ENCODE measurements around the gene AADACL3. TPM values are rescaled to one million over a fixed set of nuclear protein-coding genes. Genes with fewer than 3 reads are reported as not detected.

AADACL3 gene
- total and polyA plus RNA-seq, 2 experiments from 2014 or later, result not detected

- no peaks in the 10 kb centered on the region for H4K20me1 ChIP-seq (ENCODE audit: insufficient read depth)
- no peaks in the 10 kb centered on the region for H3K9me2 ChIP-seq (ENCODE audit: insufficient read depth)
- H3K27me3 ChIP-seq (replicated peaks; ENCODE audit: insufficient read depth), result no peaks in the 10 kb centered on the region
- H3K36me3 ChIP-seq (ENCODE audit: low read depth), result no peaks in the 10 kb centered on the region
- H3K9me3 ChIP-seq (ENCODE audit: low read depth), result no peaks in the 10 kb centered on the region
- no peaks in the 10 kb centered on the region for H3K4me1 ChIP-seq (ENCODE audit: insufficient read depth)
- H3K4me3 ChIP-seq, result no peak overlapping the region
- WGBS, 2 experiments (ENCODE audit: low coverage in 1 of 2, low lambda C conversion rate in 2 of 2, missing lambda C conversion rate in 2 of 2), result 26 to 38% methylated on average over 7 of the region's 7 CpGs
- TF ChIP-seq EZH2 (IDR thresholded peaks at IDR 0.05; ENCODE audit: insufficient read depth, poor library complexity, severe bottlenecking), result no peak
- TF ChIP-seq EZH2phosphoT487 (IDR thresholded peaks at IDR 0.05; ENCODE audit: insufficient read depth, low read depth), result no peak
- peak; percentile 5 for DNase-seq
- H3K9ac ChIP-seq, result no peak overlapping the region
- no peak overlapping the region for H3K27ac ChIP-seq
- no peaks in the 10 kb centered on the region for H3K79me2 ChIP-seq (ENCODE audit: insufficient read depth)
- H3F3A ChIP-seq (ENCODE audit: insufficient read depth), result no peaks in the 10 kb centered on the region
- no peak overlapping the region for H2AFZ ChIP-seq
- no peak overlapping the region for H3K4me2 ChIP-seq (ENCODE audit: unreplicated experiment)
- in situ Hi-C loops (cut with MboI), result no loop called here
Observed at GRCh38 chr1:12760256-12760795, 44.4 kb downstream of the AADACL3 start.

GRCh38 chr1:12761781-12762180 is 45.9 kb downstream of the AADACL3 start:
- no peak for DNase-seq
- in situ Hi-C loops (cut with MboI), result no loop called here
- H3K79me2 ChIP-seq (ENCODE audit: insufficient read depth), result no peaks in the 10 kb centered on the region
- no peak overlapping the region for H2AFZ ChIP-seq
- TF ChIP-seq EZH2 (IDR thresholded peaks at IDR 0.05; ENCODE audit: insufficient read depth, poor library complexity, severe bottlenecking), result no peak
- TF ChIP-seq EZH2phosphoT487 (IDR thresholded peaks at IDR 0.05; ENCODE audit: insufficient read depth, low read depth), result no peak
- no peak overlapping the region for H3K27ac ChIP-seq
- no peaks in the 10 kb centered on the region for H3K27me3 ChIP-seq (replicated peaks; ENCODE audit: insufficient read depth)
- no peak overlapping the region for H3K4me2 ChIP-seq (ENCODE audit: unreplicated experiment)
- no peaks in the 10 kb centered on the region for H3K9me3 ChIP-seq (ENCODE audit: low read depth)
- WGBS, 2 experiments (ENCODE audit: low coverage in 1 of 2, low lambda C conversion rate in 2 of 2, missing lambda C conversion rate in 2 of 2), result 36 to 41% methylated on average over 5 of the region's 5 CpGs
- H4K20me1 ChIP-seq (ENCODE audit: insufficient read depth), result no peaks in the 10 kb centered on the region
- no peaks in the 10 kb centered on the region for H3K9me2 ChIP-seq (ENCODE audit: insufficient read depth)
- no peaks in the 10 kb centered on the region for H3K4me1 ChIP-seq (ENCODE audit: insufficient read depth)
- no peaks in the 10 kb centered on the region for H3K36me3 ChIP-seq (ENCODE audit: low read depth)
- H3K4me3 ChIP-seq, result no peak overlapping the region
- no peak overlapping the region for H3K9ac ChIP-seq
- no peaks in the 10 kb centered on the region for H3F3A ChIP-seq (ENCODE audit: insufficient read depth)

- no peaks in the 10 kb centered on the region for H3F3A ChIP-seq (ENCODE audit: insufficient read depth)
- no peak overlapping the region for H3K27ac ChIP-seq
- H3K79me2 ChIP-seq (ENCODE audit: insufficient read depth), result no peaks in the 10 kb centered on the region
- H3K27me3 ChIP-seq (replicated peaks; ENCODE audit: insufficient read depth), result no peaks in the 10 kb centered on the region
- H3K4me3 ChIP-seq, result no peak overlapping the region
- no peak overlapping the region for H3K9ac ChIP-seq
- H4K20me1 ChIP-seq (ENCODE audit: insufficient read depth), result no peaks in the 10 kb centered on the region; the same call in 1 of the 2 replicates
- TF ChIP-seq EZH2phosphoT487 (IDR thresholded peaks at IDR 0.05; ENCODE audit: insufficient read depth, low read depth), result no peak
- no peak for TF ChIP-seq EZH2 (IDR thresholded peaks at IDR 0.05; ENCODE audit: insufficient read depth, poor library complexity, severe bottlenecking)
- no peaks in the 10 kb centered on the region for H3K9me3 ChIP-seq (ENCODE audit: low read depth)
- no peak overlapping the region for H2AFZ ChIP-seq
- in situ Hi-C loops (cut with MboI), result no loop called here
- DNase-seq, result no peak
- H3K9me2 ChIP-seq (ENCODE audit: insufficient read depth), result no peaks in the 10 kb centered on the region
- WGBS, 2 experiments (ENCODE audit: low coverage in 1 of 2, low lambda C conversion rate in 2 of 2, missing lambda C conversion rate in 2 of 2), result 19 to 37% methylated on average over 7 of the region's 7 CpGs
- H3K4me2 ChIP-seq (ENCODE audit: unreplicated experiment), result no peak overlapping the region
- H3K36me3 ChIP-seq (ENCODE audit: low read depth), result no peaks in the 10 kb centered on the region
- H3K4me1 ChIP-seq (ENCODE audit: insufficient read depth), result no peaks in the 10 kb centered on the region
Observed at GRCh38 chr1:12762766-12763165, 46.9 kb downstream of the AADACL3 start.

GRCh38 chr1:12763479-12763878 is 47.6 kb downstream of the AADACL3 start:
- no peaks in the 10 kb centered on the region for H3K9me3 ChIP-seq (ENCODE audit: low read depth)
- in situ Hi-C loops (cut with MboI), result no loop called here
- no peaks in the 10 kb centered on the region for H3K9me2 ChIP-seq (ENCODE audit: insufficient read depth)
- 8 to 13% methylated on average over 4 of the region's 4 CpGs for WGBS, 2 experiments (ENCODE audit: low coverage in 1 of 2, low lambda C conversion rate in 2 of 2, missing lambda C conversion rate in 2 of 2)
- no peak for DNase-seq
- TF ChIP-seq EZH2phosphoT487 (IDR thresholded peaks at IDR 0.05; ENCODE audit: insufficient read depth, low read depth) (no peak), EZH2 (IDR thresholded peaks at IDR 0.05; ENCODE audit: insufficient read depth, poor library complexity, severe bottlenecking) (no peak)
- no peaks in the 10 kb centered on the region; the same call in 1 of the 2 replicates for H4K20me1 ChIP-seq (ENCODE audit: insufficient read depth)
- H3K4me3 ChIP-seq, result no peak overlapping the region
- H3K27me3 ChIP-seq (replicated peaks; ENCODE audit: insufficient read depth), result no peaks in the 10 kb centered on the region
- H3F3A ChIP-seq (ENCODE audit: insufficient read depth), result no peaks in the 10 kb centered on the region
- H3K4me1 ChIP-seq (ENCODE audit: insufficient read depth), result no peaks in the 10 kb centered on the region
- H3K4me2 ChIP-seq (ENCODE audit: unreplicated experiment), result no peak overlapping the region
- no peak overlapping the region for H3K27ac ChIP-seq
- H3K9ac ChIP-seq, result no peak overlapping the region
- H2AFZ ChIP-seq, result no peak overlapping the region
- H3K79me2 ChIP-seq (ENCODE audit: insufficient read depth), result no peaks in the 10 kb centered on the region
- H3K36me3 ChIP-seq (ENCODE audit: low read depth), result no peaks in the 10 kb centered on the region

- in situ Hi-C loops (cut with MboI), result no loop called here
- H3K27ac ChIP-seq, result no peak overlapping the region
- no peaks in the 10 kb centered on the region for H3F3A ChIP-seq (ENCODE audit: insufficient read depth)
- TF ChIP-seq EZH2 (IDR thresholded peaks at IDR 0.05; ENCODE audit: insufficient read depth, poor library complexity, severe bottlenecking) (no peak), EZH2phosphoT487 (IDR thresholded peaks at IDR 0.05; ENCODE audit: insufficient read depth, low read depth) (no peak)
- no peak overlapping the region for H3K9ac ChIP-seq
- H3K9me2 ChIP-seq (ENCODE audit: insufficient read depth), result no peaks in the 10 kb centered on the region
- no peaks in the 10 kb centered on the region; the same call in 1 of the 2 replicates for H4K20me1 ChIP-seq (ENCODE audit: insufficient read depth)
- DNase-seq, result no peak
- H2AFZ ChIP-seq, result no peak overlapping the region
- 11 to 18% methylated on average over 5 of the region's 5 CpGs for WGBS, 2 experiments (ENCODE audit: low coverage in 1 of 2, low lambda C conversion rate in 2 of 2, missing lambda C conversion rate in 2 of 2)
- no peaks in the 10 kb centered on the region for H3K9me3 ChIP-seq (ENCODE audit: low read depth)
- no peaks in the 10 kb centered on the region for H3K27me3 ChIP-seq (replicated peaks; ENCODE audit: insufficient read depth)
- H3K4me2 ChIP-seq (ENCODE audit: unreplicated experiment), result no peak overlapping the region
- H3K4me1 ChIP-seq (ENCODE audit: insufficient read depth), result no peaks in the 10 kb centered on the region
- H3K4me3 ChIP-seq, result no peak overlapping the region
- H3K36me3 ChIP-seq (ENCODE audit: low read depth), result no peaks in the 10 kb centered on the region
- H3K79me2 ChIP-seq (ENCODE audit: insufficient read depth), result no peaks in the 10 kb centered on the region
Observed at GRCh38 chr1:12764016-12764415, 48.1 kb downstream of the AADACL3 start.
